ENCODE measurements around the gene AMH. TPM values are rescaled to one million over a fixed set of nuclear protein-coding genes. Genes with fewer than 3 reads are reported as not detected.

Gene AMH
- total and polyA plus RNA-seq, 2 of the 4 experiments (the other 2 are of a cell fraction), result 0.86 TPM; not detected in 1

Small RNA genes within 50 kb of the gene (microRNA-seq; reads per million reads assigned to microRNA genes)
- gene MIR1227 (ENCODE audit: insufficient read depth in 1 of 2, insufficient read length in 1 of 2, unreplicated experiment in 1 of 2), result 1.0 to 2.9 reads per million in 2 experiments
- gene MIR4321 (ENCODE audit: unreplicated experiment), result not detected

Small RNA genes within 50 kb of the gene (small RNA-seq; reads per million reads assigned to genes)
- 0 reads per million in 5 experiments for gene MIR1227

Other genes with a start within 250 kb of the AMH start
- 24.4 and 25.8 TPM in 2 replicates for gene BTBD2, start 233.6 kb upstream of the AMH start, total RNA-seq (2012; rRNA removed)
- gene BTBD2, start 233.6 kb upstream of the AMH start, polyA plus RNA-seq (2012; rRNA removed), result 65.7 and 67.1 TPM in 2 replicates
- 20.8 and 21.9 TPM in 2 replicates for gene MKNK2, start 198.1 kb upstream of the AMH start, total RNA-seq (2012; rRNA removed)
- gene MKNK2, start 198.1 kb upstream of the AMH start, polyA plus RNA-seq (2012; rRNA removed), result 31.8 and 37.5 TPM in 2 replicates
- gene MOB3A, start 153.0 kb upstream of the AMH start, total RNA-seq (2012; rRNA removed), result 8.9 and 9.3 TPM in 2 replicates
- 26.5 and 28.8 TPM in 2 replicates for gene MOB3A, start 153.0 kb upstream of the AMH start, polyA plus RNA-seq (2012; rRNA removed)
- gene IZUMO4, start 152.4 kb upstream of the AMH start, total RNA-seq (2012; rRNA removed), result 0.56 and 0.72 TPM in 2 replicates
- 2.8 and 3.4 TPM in 2 replicates for gene IZUMO4, start 152.4 kb upstream of the AMH start, polyA plus RNA-seq (2012; rRNA removed)
- gene AP3D1, start 97.8 kb upstream of the AMH start, total RNA-seq (2012; rRNA removed), result 75.3 and 76.1 TPM in 2 replicates
- 129 and 132 TPM in 2 replicates for gene AP3D1, start 97.8 kb upstream of the AMH start, polyA plus RNA-seq (2012; rRNA removed)
- 2.5 TPM in 2 replicates for gene DOT1L, start 85.4 kb upstream of the AMH start, total RNA-seq (2012; rRNA removed)
- gene DOT1L, start 85.4 kb upstream of the AMH start, polyA plus RNA-seq (2012; rRNA removed), result 12.6 and 22.0 TPM in 2 replicates
- 31.7 and 33.1 TPM in 2 replicates for gene PLEKHJ1, start 13.0 kb upstream of the AMH start, total RNA-seq (2012; rRNA removed)
- 62.8 and 69.8 TPM in 2 replicates for gene PLEKHJ1, start 13.0 kb upstream of the AMH start, polyA plus RNA-seq (2012; rRNA removed)
- gene SF3A2, start 12.5 kb upstream of the AMH start, total RNA-seq (2012; rRNA removed), result 4.8 and 7.5 TPM in 2 replicates
- 29.8 and 34.5 TPM in 2 replicates for gene SF3A2, start 12.5 kb upstream of the AMH start, polyA plus RNA-seq (2012; rRNA removed)
- not detected in 2 replicates for gene JSRP1, start 7.1 kb downstream of the AMH start, total RNA-seq (2012; rRNA removed)
- not detected in 2 replicates for gene JSRP1, start 7.1 kb downstream of the AMH start, polyA plus RNA-seq (2012; rRNA removed)
- under 0.01 TPM in 1 of 2 replicates, not detected in the other for gene PEAK3, start 32.9 kb downstream of the AMH start, total RNA-seq (2012; rRNA removed)
- 0.09 and 0.19 TPM in 2 replicates for gene PEAK3, start 32.9 kb downstream of the AMH start, polyA plus RNA-seq (2012; rRNA removed)
- gene LINGO3, start 58.8 kb downstream of the AMH start, total RNA-seq (2012; rRNA removed), result not detected in 2 replicates
- not detected in 2 replicates for gene LINGO3, start 58.8 kb downstream of the AMH start, polyA plus RNA-seq (2012; rRNA removed)
- gene LSM7, start 79.3 kb downstream of the AMH start, total RNA-seq (2012; rRNA removed), result 145 and 200 TPM in 2 replicates
- 544 and 708 TPM in 2 replicates for gene LSM7, start 79.3 kb downstream of the AMH start, polyA plus RNA-seq (2012; rRNA removed)
- 3.4 and 4.2 TPM in 2 replicates for gene SPPL2B, start 79.4 kb downstream of the AMH start, total RNA-seq (2012; rRNA removed)
- 45.7 and 52.0 TPM in 2 replicates for gene SPPL2B, start 79.4 kb downstream of the AMH start, polyA plus RNA-seq (2012; rRNA removed)
- not detected in 2 replicates for gene TMPRSS9, start 110.9 kb downstream of the AMH start, total RNA-seq (2012; rRNA removed)
- gene TMPRSS9, start 110.9 kb downstream of the AMH start, polyA plus RNA-seq (2012; rRNA removed), result not detected in 2 replicates
- 21.0 and 29.2 TPM in 2 replicates for gene TIMM13, start 178.3 kb downstream of the AMH start, total RNA-seq (2012; rRNA removed)
- 62.3 and 93.7 TPM in 2 replicates for gene TIMM13, start 178.3 kb downstream of the AMH start, polyA plus RNA-seq (2012; rRNA removed)
- gene LMNB2, start 207.6 kb downstream of the AMH start, total RNA-seq (2012; rRNA removed), result 104 and 108 TPM in 2 replicates
- gene LMNB2, start 207.6 kb downstream of the AMH start, polyA plus RNA-seq (2012; rRNA removed), result 106 and 117 TPM in 2 replicates
- gene GADD45B, start 226.8 kb downstream of the AMH start, total RNA-seq (2012; rRNA removed), result 28.1 and 30.1 TPM in 2 replicates
- gene GADD45B, start 226.8 kb downstream of the AMH start, polyA plus RNA-seq (2012; rRNA removed), result 84.0 and 106 TPM in 2 replicates

All from IMR-90 (cell line).